Uterus (tissue), 2 donors: Measurements from ENCODE around the gene AVL9.

Source experiments
- POLR2A ChIP-seq, 2 donors: fragments of 450-650 bp; IDR thresholded peaks; one replicate each; pipeline ENCODE4 v1.6.1; 2016; ENCODE audit warnings: antibody characterized with exemption in 2 of 2, mild to moderate bottlenecking in 1 of 2, moderate library complexity in 1 of 2
- TF ChIP-seq, protein P1 (sequence below), 4 experiments: fragments of 200-600 bp in 2 of 4; fragments of 450-650 bp in 2 of 4; sonication (generic) in 2 of 4; IDR thresholded peaks; one replicate each; pipeline ENCODE4 v1.5.1; 2016 to 2019; ENCODE audit warnings: antibody characterized with exemption in 4 of 4, mild to moderate bottlenecking in 2 of 4, moderate library complexity in 1 of 4

DNA sequence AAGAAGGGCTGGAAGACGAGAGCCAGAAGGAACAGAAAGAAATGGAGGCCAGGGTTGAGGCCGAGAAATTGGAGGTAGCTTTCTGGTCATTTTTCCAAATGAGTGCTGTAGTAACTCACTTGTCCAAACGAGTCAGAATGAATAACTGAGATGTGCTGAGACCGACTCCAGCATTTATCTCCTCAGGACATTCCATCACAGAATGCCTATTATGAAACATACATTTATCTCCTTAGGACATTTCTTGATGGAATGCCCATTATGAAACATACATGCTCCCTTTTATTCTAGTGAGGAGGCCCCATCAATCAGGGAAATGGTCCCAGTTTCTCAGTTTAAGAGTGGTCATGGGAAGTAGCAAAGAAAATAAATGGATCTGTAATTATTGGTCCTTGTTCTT, 16.5 kb downstream of the AVL9 start:
- TF ChIP-seq, protein P1, sequence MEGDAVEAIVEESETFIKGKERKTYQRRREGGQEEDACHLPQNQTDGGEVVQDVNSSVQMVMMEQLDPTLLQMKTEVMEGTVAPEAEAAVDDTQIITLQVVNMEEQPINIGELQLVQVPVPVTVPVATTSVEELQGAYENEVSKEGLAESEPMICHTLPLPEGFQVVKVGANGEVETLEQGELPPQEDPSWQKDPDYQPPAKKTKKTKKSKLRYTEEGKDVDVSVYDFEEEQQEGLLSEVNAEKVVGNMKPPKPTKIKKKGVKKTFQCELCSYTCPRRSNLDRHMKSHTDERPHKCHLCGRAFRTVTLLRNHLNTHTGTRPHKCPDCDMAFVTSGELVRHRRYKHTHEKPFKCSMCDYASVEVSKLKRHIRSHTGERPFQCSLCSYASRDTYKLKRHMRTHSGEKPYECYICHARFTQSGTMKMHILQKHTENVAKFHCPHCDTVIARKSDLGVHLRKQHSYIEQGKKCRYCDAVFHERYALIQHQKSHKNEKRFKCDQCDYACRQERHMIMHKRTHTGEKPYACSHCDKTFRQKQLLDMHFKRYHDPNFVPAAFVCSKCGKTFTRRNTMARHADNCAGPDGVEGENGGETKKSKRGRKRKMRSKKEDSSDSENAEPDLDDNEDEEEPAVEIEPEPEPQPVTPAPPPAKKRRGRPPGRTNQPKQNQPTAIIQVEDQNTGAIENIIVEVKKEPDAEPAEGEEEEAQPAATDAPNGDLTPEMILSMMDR (IDR thresholded peaks at IDR 0.05): no peak
- TF ChIP-seq POLR2A (IDR thresholded peaks at IDR 0.05): no peak
